Coronary artery (tissue), 2 donors: ENCODE data around the gene CCDC70.

Experiments used
- DNase-seq: peaks from one replicate; pipeline ENCODE4 v3.0.0-alpha.2; 2017; ENCODE audit warnings: low spot score
- H3K27ac ChIP-seq, 2 donors: fragments of 200-600 bp; sonication (generic); one replicate each; pipeline ENCODE4 v1.5.1; 2016 to 2019
- H3K4me3 ChIP-seq: fragments of 200-600 bp; sonication (generic); 2 replicates; pipeline ENCODE4 v1.5.1; 2016; ENCODE audit warnings: mild to moderate bottlenecking, moderate library complexity
- CTCF ChIP-seq: fragments of 200-600 bp; sonication (generic); IDR thresholded peaks from one replicate; pipeline ENCODE4 v1.5.1; 2019; ENCODE audit warnings: antibody characterized with exemption

Gene CCDC70

GRCh38 chr13:51856998-51857397, 4.8 kb upstream of the CCDC70 start:
- Histone ChIP-seq H3K4me3 (no peak overlapping the region), H3K27ac (no peak overlapping the region)
- no peak for DNase-seq
- no peak for TF ChIP-seq CTCF

GRCh38 chr13:51858433-51859247, 3.1 kb upstream of the CCDC70 start:
- no peak for TF ChIP-seq CTCF
- no peak overlapping the region for H3K27ac ChIP-seq
- H3K4me3 ChIP-seq: no peak overlapping the region
- no peak for DNase-seq

- no peak for TF ChIP-seq CTCF
- DNase-seq: no peak
- Histone ChIP-seq H3K4me3 (no peak overlapping the region), H3K27ac (no peak overlapping the region)
These were observed 1.2 kb downstream of the CCDC70 start for GRCh38 chr13:51862957-51863356.

GRCh38 chr13:51865838-51866237, 4.1 kb downstream of the CCDC70 start:
- no peak overlapping the region for H3K4me3 ChIP-seq

GRCh38 chr13:51867062-51867461, 5.3 kb downstream of the CCDC70 start:
- TF ChIP-seq CTCF: no peak
- DNase-seq: no peak
- H3K27ac ChIP-seq: no peak overlapping the region
- H3K4me3 ChIP-seq: no peak overlapping the region

More at GRCh38 chr13:51865838-51866237, 4.1 kb downstream of the CCDC70 start:
- TF ChIP-seq CTCF: no peak
- H3K27ac ChIP-seq: no peak overlapping the region
- no peak for DNase-seq

- no peak for DNase-seq
- H3K4me3 ChIP-seq: no peak overlapping the region
- no peak for TF ChIP-seq CTCF
These were observed 8.1 kb downstream of the CCDC70 start for GRCh38 chr13:51869916-51870315.

GRCh38 chr13:51870616-51871015, 8.8 kb downstream of the CCDC70 start:
- H3K4me3 ChIP-seq: no peak overlapping the region
- no peak for TF ChIP-seq CTCF
- no peak for DNase-seq
- H3K27ac ChIP-seq: no peak overlapping the region

More at GRCh38 chr13:51869916-51870315, 8.1 kb downstream of the CCDC70 start:
- no peak overlapping the region for H3K27ac ChIP-seq
